Lower lobe of right lung (tissue), 2 donors: ENCODE data around the gene SYT1. TPM values are rescaled to one million over a fixed set of nuclear protein-coding genes. Genes with fewer than 3 reads are reported as not detected.

Experiments used
- ATAC-seq, 2 donors: fragments of 200-7000 bp; cut with Tn5 transposase; one replicate each; pipeline ENCODE4 v1.9.1; 2020 to 2022; ENCODE audit warnings: mild to moderate bottlenecking in 2 of 2, moderate library complexity in 2 of 2
- DNase-seq: peaks from one replicate; pipeline ENCODE4 v3.0.0-alpha.2; 2020
- H3K27ac ChIP-seq: fragments of 200-600 bp; one replicate; pipeline ENCODE4 v1.8.0; 2022
- H3K27me3 ChIP-seq: fragments of 200-600 bp; one replicate; pipeline ENCODE4 v1.8.0; 2022; ENCODE audit warnings: low read depth
- H3K36me3 ChIP-seq: fragments of 200-600 bp; one replicate; pipeline ENCODE4 v1.8.0; 2022; ENCODE audit warnings: mild to moderate bottlenecking
- H3K4me1 ChIP-seq: fragments of 200-600 bp; one replicate; pipeline ENCODE4 v1.8.0; 2022
- H3K4me3 ChIP-seq: fragments of 200-600 bp; one replicate; pipeline ENCODE4 v1.8.0; 2022; ENCODE audit warnings: mild to moderate bottlenecking
- H3K9me3 ChIP-seq: fragments of 200-600 bp; one replicate; pipeline ENCODE4 v1.8.0; 2022
- CTCF ChIP-seq: fragments of 200-600 bp; IDR thresholded peaks from one replicate; pipeline ENCODE4 v1.8.0; 2022; ENCODE audit warnings: antibody characterized with exemption, mild to moderate bottlenecking
- intact Hi-C: fragments of 100-400 bp; cut with DNase I; formaldehyde crosslinking; loops from one replicate; pipeline ENCODE4 v1.11.0; 2022
- total RNA-seq: library from RNA; stranded (reverse); fragmentation: NEBNext Ultra II Directional; extraction: Animal tissue kit (Norgen Biotek cat#: 25700); gene quantifications from one replicate; pipeline ENCODE4 v1.2.1, GENCODE V29; 2021
- donor health status: DM: no; HTN: yes; CAD: no; lungs with severe emphysema.

Gene SYT1
- total RNA-seq, 1 donor from 2014 or later = 0.95 TPM

DNA sequence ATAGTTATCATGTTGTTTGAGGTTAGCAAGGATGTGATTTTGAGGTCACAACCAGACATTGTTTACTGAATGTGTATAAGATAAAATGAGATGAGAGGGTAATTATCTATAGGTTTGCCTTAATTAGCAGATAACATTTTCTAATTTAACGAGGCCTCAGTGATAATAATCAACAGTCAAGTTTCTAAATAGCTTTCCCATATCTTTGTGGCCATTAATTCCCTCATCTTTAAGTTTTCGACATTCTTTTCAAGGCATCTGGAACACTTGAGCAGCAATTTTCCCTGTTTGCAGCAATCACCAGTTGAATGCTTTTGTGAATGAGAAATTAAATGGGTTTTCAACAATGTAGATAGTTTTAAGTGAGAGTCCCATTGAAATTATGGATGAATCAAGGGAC lies 304.1 kb downstream of the SYT1 start:
- no peak for ATAC-seq
- no peak for DNase-seq
- Histone ChIP-seq H3K27ac (no peak overlapping the region), H3K4me1 (no peaks in the 10 kb centered on the region), H3K36me3 (no peaks in the 10 kb centered on the region), H3K4me3 (no peak overlapping the region), H3K27me3 (no peaks in the 10 kb centered on the region), H3K9me3 (no peaks in the 10 kb centered on the region)
- no peak for TF ChIP-seq CTCF
- intact Hi-C loops = no loop called here

DNA sequence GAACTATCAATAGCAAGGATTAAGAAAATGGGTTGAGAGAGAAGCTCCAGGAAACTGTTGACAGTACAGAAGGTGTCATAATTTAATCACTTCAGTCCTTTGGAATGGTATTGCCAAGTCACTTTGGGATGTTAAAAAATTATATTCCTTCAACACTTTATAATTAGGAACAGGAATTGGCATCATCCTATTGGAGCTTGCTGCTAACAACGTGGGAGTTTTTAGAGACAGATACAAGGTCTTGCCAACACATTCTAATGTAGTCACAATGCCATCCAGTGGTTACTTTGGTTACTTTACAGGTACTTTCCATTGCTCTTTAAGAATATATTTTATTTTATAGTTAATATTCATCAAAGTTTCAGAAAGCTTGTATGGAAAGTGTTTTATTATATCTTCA lies 310.1 kb downstream of the SYT1 start:
- Histone ChIP-seq H3K4me3 (no peak overlapping the region), H3K9me3 (no peaks in the 10 kb centered on the region), H3K27me3 (no peaks in the 10 kb centered on the region), H3K36me3 (no peaks in the 10 kb centered on the region), H3K27ac (no peak overlapping the region), H3K4me1 (no peaks in the 10 kb centered on the region)
- TF ChIP-seq CTCF = peak; percentile 27
- ATAC-seq (no peak), DNase-seq (no peak)
- intact Hi-C loops = no loop called here

- ATAC-seq (no peak), DNase-seq (no peak)
- intact Hi-C loops = no loop called here
- no peak overlapping the region for H3K4me3 ChIP-seq
- H3K36me3 ChIP-seq = no peaks in the 10 kb centered on the region
- no peaks in the 10 kb centered on the region for H3K9me3 ChIP-seq
- H3K27me3 ChIP-seq = no peaks in the 10 kb centered on the region
- no peak overlapping the region for H3K27ac ChIP-seq
- TF ChIP-seq CTCF = no peak
- H3K4me1 ChIP-seq = no peaks in the 10 kb centered on the region
Measured at GRCh38 chr12:79183003-79183402, 318.4 kb downstream of the SYT1 start.

DNA sequence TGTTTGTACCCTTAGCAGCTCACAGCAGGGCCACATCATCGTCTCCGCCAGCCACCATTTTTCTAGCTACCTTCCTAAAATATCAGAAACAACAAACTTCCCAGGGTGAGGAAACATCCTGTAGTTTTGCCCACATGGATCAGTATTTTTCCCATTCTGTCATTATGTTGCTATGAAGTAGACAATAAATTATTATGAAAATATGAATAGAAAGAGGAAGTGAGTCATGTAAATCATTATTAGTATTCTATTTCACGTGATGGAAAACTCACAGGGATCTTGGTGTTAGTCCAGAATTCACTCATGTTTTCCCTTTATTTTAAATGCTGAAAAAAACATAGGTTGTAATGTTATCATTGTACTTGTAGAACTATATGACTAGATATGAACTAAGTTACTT lies 319.4 kb downstream of the SYT1 start:
- no peaks in the 10 kb centered on the region for H3K27me3 ChIP-seq
- ATAC-seq (no peak), DNase-seq (no peak)
- H3K27ac ChIP-seq = no peak overlapping the region
- no peaks in the 10 kb centered on the region for H3K4me1 ChIP-seq
- H3K36me3 ChIP-seq = no peaks in the 10 kb centered on the region
- intact Hi-C loops = no loop called here
- H3K4me3 ChIP-seq = no peak overlapping the region
- H3K9me3 ChIP-seq = no peaks in the 10 kb centered on the region
- no peak for TF ChIP-seq CTCF

- Histone ChIP-seq H3K27me3 (no peaks in the 10 kb centered on the region), H3K9me3 (no peaks in the 10 kb centered on the region), H3K27ac (no peak overlapping the region), H3K4me1 (no peaks in the 10 kb centered on the region), H3K36me3 (no peaks in the 10 kb centered on the region), H3K4me3 (no peak overlapping the region)
- DNase-seq (no peak), ATAC-seq (no peak)
- intact Hi-C loops = no loop called here
- TF ChIP-seq CTCF = no peak
Measured at GRCh38 chr12:79186506-79186905, 321.9 kb downstream of the SYT1 start.

DNA sequence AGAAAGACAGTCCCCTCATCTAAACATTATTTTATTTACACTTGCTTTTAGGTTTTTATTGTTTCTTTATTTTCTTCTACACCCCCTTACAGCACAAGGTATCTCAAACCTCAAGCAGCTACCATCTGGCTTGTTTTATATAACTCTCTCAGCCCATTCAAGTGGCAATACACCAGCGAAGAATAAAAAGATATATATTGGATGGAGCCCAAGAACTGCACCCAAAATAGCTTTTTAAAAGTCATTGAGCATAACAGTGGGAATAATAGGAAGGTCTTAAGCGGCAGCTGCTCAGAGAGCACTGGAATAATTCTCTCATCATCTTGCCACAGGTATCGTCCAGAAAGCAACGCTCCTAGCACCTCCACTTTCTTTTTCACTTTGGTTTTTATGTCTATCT lies 322.5 kb downstream of the SYT1 start:
- Histone ChIP-seq H3K4me1 (no peaks in the 10 kb centered on the region), H3K36me3 (no peaks in the 10 kb centered on the region), H3K27me3 (no peaks in the 10 kb centered on the region), H3K9me3 (no peaks in the 10 kb centered on the region), H3K27ac (no peak overlapping the region), H3K4me3 (no peak overlapping the region)
- ATAC-seq = no peak
- TF ChIP-seq CTCF = no peak
- intact Hi-C loops = no loop called here
- no peak for DNase-seq
